Ishikawa (cell line): ENCODE data around the gene SPATA6.

Source experiments
- CEBPB ChIP-seq: IDR thresholded peaks from 2 replicates; pipeline ENCODE4 v1.6.1; 2012
- CREB1 ChIP-seq: IDR thresholded peaks from 2 replicates; pipeline ENCODE4 v1.6.1; 2012; ENCODE audit warnings: low read depth
- EGR1 ChIP-seq: IDR thresholded peaks from 2 replicates; pipeline ENCODE4 v1.6.1; 2012
- EP300 ChIP-seq: IDR thresholded peaks from 2 replicates; pipeline ENCODE4 v1.6.1; 2012; ENCODE audit warnings: borderline replicate concordance
- FOXM1 ChIP-seq: IDR thresholded peaks from 2 replicates; pipeline ENCODE4 v1.6.1; 2012; ENCODE audit warnings: low read depth, borderline replicate concordance
- NFIC ChIP-seq: IDR thresholded peaks from 2 replicates; pipeline ENCODE4 v1.6.1; 2012
- RAD21 ChIP-seq: IDR thresholded peaks from 2 replicates; pipeline ENCODE4 v1.6.1; 2012; ENCODE audit warnings: low read depth
- TAF1 ChIP-seq: IDR thresholded peaks from 2 replicates; pipeline ENCODE4 v1.6.1; 2012; ENCODE audit warnings: low read depth, mild to moderate bottlenecking
- TCF12 ChIP-seq: IDR thresholded peaks from 2 replicates; pipeline ENCODE4 v1.6.1; 2012; ENCODE audit warnings: low read depth
- TEAD4 ChIP-seq: IDR thresholded peaks from 2 replicates; pipeline ENCODE4 v1.6.1; 2012
- YY1 ChIP-seq: IDR thresholded peaks from 2 replicates; pipeline ENCODE4 v1.6.1; 2012; ENCODE audit warnings: low read depth
- ZBTB7A ChIP-seq: IDR thresholded peaks from 2 replicates; pipeline ENCODE4 v1.6.1; 2012; ENCODE audit warnings: low read depth
- TF ChIP-seq, protein P1 (sequence below): IDR thresholded peaks from 2 replicates; pipeline ENCODE4 v1.6.1; 2012
- TF ChIP-seq, protein P2 (sequence below): IDR thresholded peaks from 2 replicates; pipeline ENCODE4 v1.6.1; 2012; ENCODE audit warnings: low read depth, mild to moderate bottlenecking
- TF ChIP-seq, protein P3 (sequence below): IDR thresholded peaks from 2 replicates; pipeline ENCODE4 v1.6.1; 2012

Gene SPATA6

DNA sequence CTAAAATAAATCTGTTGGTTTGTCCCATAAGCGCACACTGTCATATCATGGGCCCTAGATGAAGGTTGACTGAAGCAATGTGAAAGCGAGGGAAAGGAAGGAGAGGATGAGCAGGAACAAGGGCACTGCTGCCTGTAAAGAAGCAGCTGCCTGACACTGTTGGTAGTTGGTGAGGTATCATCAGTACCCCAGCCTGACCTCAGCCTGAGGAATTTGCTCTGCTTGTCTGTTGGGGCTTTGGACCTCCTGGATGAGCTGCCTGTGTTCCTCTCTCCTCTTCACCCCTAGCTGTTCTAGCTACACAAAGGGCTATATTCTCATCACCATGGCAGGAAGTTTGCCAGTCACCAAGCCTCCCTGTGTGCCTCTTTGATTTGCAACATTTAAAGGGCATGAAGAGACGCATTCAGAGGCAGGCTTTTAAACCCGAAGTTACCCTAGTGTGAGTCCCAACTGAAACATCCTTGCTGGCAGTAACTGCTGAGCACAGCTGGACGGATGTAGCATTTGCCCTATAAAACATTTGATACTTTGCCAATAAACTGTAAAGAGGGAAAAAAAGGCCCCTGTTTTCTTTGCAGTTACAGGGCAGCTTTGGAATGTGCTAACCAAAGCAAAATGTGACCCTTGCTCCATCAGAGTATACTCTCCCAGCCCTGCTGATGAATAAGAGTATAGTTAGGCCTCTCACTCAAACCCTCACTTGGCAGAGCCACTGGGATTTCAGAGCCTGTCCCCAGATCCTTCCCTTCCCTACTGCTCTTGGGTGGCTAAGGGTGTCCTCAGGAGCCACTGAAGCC, 22.2 kb upstream of the SPATA6 start:
- TF ChIP-seq RAD21 (no peak), EP300 (no peak), TCF12 (no peak), CEBPB (no peak), NFIC (no peak), ZBTB7A (no peak), TAF1 (no peak), TEAD4 (no peak), FOXM1 (no peak), CREB1 (no peak), YY1 (no peak), EGR1 (no peak)
- TF ChIP-seq, protein P1, sequence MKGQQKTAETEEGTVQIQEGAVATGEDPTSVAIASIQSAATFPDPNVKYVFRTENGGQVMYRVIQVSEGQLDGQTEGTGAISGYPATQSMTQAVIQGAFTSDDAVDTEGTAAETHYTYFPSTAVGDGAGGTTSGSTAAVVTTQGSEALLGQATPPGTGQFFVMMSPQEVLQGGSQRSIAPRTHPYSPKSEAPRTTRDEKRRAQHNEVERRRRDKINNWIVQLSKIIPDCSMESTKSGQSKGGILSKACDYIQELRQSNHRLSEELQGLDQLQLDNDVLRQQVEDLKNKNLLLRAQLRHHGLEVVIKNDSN = no peak
- TF ChIP-seq, protein P2, sequence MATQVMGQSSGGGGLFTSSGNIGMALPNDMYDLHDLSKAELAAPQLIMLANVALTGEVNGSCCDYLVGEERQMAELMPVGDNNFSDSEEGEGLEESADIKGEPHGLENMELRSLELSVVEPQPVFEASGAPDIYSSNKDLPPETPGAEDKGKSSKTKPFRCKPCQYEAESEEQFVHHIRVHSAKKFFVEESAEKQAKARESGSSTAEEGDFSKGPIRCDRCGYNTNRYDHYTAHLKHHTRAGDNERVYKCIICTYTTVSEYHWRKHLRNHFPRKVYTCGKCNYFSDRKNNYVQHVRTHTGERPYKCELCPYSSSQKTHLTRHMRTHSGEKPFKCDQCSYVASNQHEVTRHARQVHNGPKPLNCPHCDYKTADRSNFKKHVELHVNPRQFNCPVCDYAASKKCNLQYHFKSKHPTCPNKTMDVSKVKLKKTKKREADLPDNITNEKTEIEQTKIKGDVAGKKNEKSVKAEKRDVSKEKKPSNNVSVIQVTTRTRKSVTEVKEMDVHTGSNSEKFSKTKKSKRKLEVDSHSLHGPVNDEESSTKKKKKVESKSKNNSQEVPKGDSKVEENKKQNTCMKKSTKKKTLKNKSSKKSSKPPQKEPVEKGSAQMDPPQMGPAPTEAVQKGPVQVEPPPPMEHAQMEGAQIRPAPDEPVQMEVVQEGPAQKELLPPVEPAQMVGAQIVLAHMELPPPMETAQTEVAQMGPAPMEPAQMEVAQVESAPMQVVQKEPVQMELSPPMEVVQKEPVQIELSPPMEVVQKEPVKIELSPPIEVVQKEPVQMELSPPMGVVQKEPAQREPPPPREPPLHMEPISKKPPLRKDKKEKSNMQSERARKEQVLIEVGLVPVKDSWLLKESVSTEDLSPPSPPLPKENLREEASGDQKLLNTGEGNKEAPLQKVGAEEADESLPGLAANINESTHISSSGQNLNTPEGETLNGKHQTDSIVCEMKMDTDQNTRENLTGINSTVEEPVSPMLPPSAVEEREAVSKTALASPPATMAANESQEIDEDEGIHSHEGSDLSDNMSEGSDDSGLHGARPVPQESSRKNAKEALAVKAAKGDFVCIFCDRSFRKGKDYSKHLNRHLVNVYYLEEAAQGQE = no peak
- TF ChIP-seq, protein P3, sequence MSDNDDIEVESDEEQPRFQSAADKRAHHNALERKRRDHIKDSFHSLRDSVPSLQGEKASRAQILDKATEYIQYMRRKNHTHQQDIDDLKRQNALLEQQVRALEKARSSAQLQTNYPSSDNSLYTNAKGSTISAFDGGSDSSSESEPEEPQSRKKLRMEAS = no peak

DNA sequence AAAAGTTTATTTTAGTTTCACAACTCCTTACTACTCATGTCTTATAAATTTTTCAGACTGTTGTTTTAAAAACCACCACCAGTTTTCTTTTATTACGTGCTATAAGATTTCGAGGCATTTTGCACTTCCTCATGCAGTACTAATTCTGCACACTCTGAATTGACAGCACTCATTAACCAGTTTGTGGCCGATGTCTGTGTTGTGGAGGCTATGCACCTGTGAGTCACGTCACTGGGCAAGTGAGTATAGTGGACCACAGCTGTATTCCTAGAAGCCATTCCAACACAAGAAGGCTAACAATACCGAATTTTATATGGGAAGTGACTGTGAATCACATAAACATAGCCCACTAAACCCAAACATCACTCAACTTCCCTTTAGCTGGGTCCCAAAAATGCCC, 21.0 kb upstream of the SPATA6 start:
- TF ChIP-seq NFIC (no peak), EP300 (no peak), TCF12 (no peak), YY1 (no peak), ZBTB7A (no peak), CREB1 (no peak), EGR1 (no peak), RAD21 (no peak), FOXM1 (no peak), TEAD4 (no peak), CEBPB (no peak), TAF1 (no peak)
- TF ChIP-seq, protein P1 = no peak
- TF ChIP-seq, protein P3 = no peak
- TF ChIP-seq, protein P2 = no peak

DNA sequence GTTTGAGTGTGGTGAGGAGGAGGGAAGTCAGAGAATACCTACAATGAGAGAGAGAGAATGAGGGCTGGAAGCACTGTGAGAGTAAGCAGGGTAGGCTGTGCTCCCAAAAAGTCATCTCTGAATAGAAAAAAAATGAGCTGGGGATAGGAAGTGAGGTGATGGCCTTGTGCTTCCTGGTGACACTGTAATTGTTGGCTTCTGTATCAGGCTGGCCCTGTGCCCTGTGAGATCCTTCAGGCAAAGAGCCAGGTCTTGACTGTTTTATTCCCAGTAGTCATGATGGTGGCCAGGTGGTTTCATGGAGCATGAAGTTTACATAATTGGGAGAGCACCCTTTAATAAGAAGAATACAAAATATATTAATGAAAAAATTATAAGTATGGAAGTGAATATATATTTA, 20.4 kb upstream of the SPATA6 start:
- TF ChIP-seq CREB1 (no peak), NFIC (no peak), EP300 (no peak), TEAD4 (no peak), TAF1 (no peak), YY1 (no peak), ZBTB7A (no peak), CEBPB (no peak), RAD21 (no peak), FOXM1 (no peak), TCF12 (no peak), EGR1 (no peak)
- TF ChIP-seq, protein P3 = no peak
- TF ChIP-seq, protein P2 = no peak
- TF ChIP-seq, protein P1 = no peak

DNA sequence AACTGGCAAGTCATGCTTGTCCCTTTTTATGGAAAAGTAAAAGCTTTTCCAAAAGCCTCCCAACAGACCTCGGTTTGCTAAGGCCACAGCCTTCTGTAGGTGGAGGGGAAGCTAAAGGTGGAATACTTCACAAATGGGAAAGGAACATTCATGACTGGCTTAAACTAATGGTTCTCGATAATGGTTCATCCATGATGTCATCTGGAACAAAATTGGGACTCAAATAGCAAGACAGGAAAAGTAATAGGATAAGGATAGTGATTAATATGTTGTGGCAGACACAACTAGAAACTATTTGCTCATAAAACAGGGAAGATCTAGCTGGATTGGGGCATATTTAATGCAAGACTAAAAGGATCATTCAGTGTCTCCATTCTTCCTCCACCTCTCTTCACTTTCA, 16.7 kb upstream of the SPATA6 start:
- TF ChIP-seq CEBPB = no peak
- TF ChIP-seq ZBTB7A = no peak
- TF ChIP-seq EP300 = no peak
- TF ChIP-seq NFIC = no peak
- TF ChIP-seq RAD21 = no peak
- TF ChIP-seq FOXM1 = no peak
- no peak for TF ChIP-seq EGR1
- TF ChIP-seq TAF1 = no peak
- TF ChIP-seq, protein P2 = no peak
- no peak for TF ChIP-seq TCF12
- no peak for TF ChIP-seq YY1
- TF ChIP-seq TEAD4 = no peak
- TF ChIP-seq CREB1 = no peak
- TF ChIP-seq, protein P1 = no peak
- TF ChIP-seq, protein P3 = no peak
